CD14-positive monocyte (primary cell): ENCODE results near the gene ZNF433. TPM values are rescaled to one million over a fixed set of nuclear protein-coding genes. Genes with fewer than 3 reads are reported as not detected.

Experiments used
- DNase-seq, 3 donors: peaks; one replicate each; pipeline ENCODE4 v3.0.0-alpha.2; 2011 to 2022
- H2AFZ ChIP-seq: 2 replicates; pipeline ENCODE4 v1.6.0; 2012; ENCODE audit warnings: mild to moderate bottlenecking, low read depth, low read length, inconsistent platforms; ENCODE audit not compliant: insufficient read depth, poor library complexity, severe bottlenecking
- H3K27ac ChIP-seq, 2 donors: 1 replicate in 1 of 2; 2 replicates in 1 of 2; pipeline ENCODE4 v1.5.1; 2012 to 2013; ENCODE audit warnings: low read length in 2 of 2, control low read depth in 1 of 2, inconsistent platforms in 1 of 2, low read depth in 1 of 2, mild to moderate bottlenecking in 1 of 2
- H3K27me3 ChIP-seq, 2 donors: one replicate each; pipeline versions ENCODE4 v1.6.0 to v1.6.1; 2011 to 2013; ENCODE audit warnings: low read length in 2 of 2; ENCODE audit not compliant: control insufficient read depth in 2 of 2, insufficient read depth in 2 of 2
- H3K36me3 ChIP-seq, 2 donors: replicated peaks in 1 of 2; 1 replicate in 1 of 2; 2 replicates in 1 of 2; pipeline versions ENCODE4 v1.5.1 to v1.6.1; 2012 to 2013; ENCODE audit warnings: low read length in 2 of 2, control low read depth in 1 of 2, inconsistent platforms in 1 of 2, mild to moderate bottlenecking in 1 of 2; ENCODE audit not compliant: insufficient read depth in 2 of 2, control insufficient read depth in 1 of 2
- H3K4me1 ChIP-seq, 2 donors: 1 replicate in 1 of 2; 2 replicates in 1 of 2; pipeline versions ENCODE4 v1.5.1 to v1.6.1; 2012 to 2013; ENCODE audit warnings: low read length in 2 of 2, control low read depth in 1 of 2, inconsistent platforms in 1 of 2, mild to moderate bottlenecking in 1 of 2, moderate library complexity in 1 of 2; ENCODE audit not compliant: insufficient read depth in 2 of 2, control insufficient read depth in 1 of 2
- H3K4me2 ChIP-seq: replicated peaks from 2 replicates; pipeline ENCODE3; 2012; ENCODE audit warnings: low read length, moderate library complexity, mild to moderate bottlenecking; ENCODE audit not compliant: poor library complexity, severe bottlenecking; ENCODE audit errors: extremely low read depth
- H3K4me3 ChIP-seq, 3 experiments: fragments of 200-600 bp in 1 of 3; sonication (generic) in 1 of 3; replicated peaks in 1 of 3; 1 replicate in 2 of 3; 2 replicates in 1 of 3; pipeline ENCODE4 v1.5.1; 2011 to 2013; ENCODE audit warnings: low read length in 3 of 3, mild to moderate bottlenecking in 3 of 3, control low read depth in 2 of 3, low read depth in 2 of 3, inconsistent platforms in 1 of 3, moderate library complexity in 1 of 3
- H3K79me2 ChIP-seq: 2 replicates; pipeline ENCODE4 v1.6.0; 2012; ENCODE audit warnings: mild to moderate bottlenecking, control low read depth, inconsistent platforms, low read length, moderate library complexity; ENCODE audit not compliant: insufficient read depth
- H3K9ac ChIP-seq: 2 replicates; pipeline ENCODE4 v1.6.0; 2017; ENCODE audit warnings: low read length, mild to moderate bottlenecking; ENCODE audit not compliant: insufficient read depth, poor library complexity, severe bottlenecking
- H3K9me3 ChIP-seq, 2 donors: replicated peaks in 1 of 2; 1 replicate in 1 of 2; 2 replicates in 1 of 2; pipeline versions ENCODE4 v1.5.1 to v1.6.1; 2012 to 2013; ENCODE audit warnings: low read length in 2 of 2, control low read depth in 1 of 2; ENCODE audit not compliant: control insufficient read depth in 1 of 2, insufficient read depth in 1 of 2
- H4K20me1 ChIP-seq: 2 replicates; pipeline ENCODE4 v1.6.0; 2012; ENCODE audit warnings: mild to moderate bottlenecking, low read length, control low read depth, moderate library complexity; ENCODE audit not compliant: insufficient read depth
- H3K27ac Mint-ChIP-seq, 7 donors: one replicate each; pipeline ENCODE4 v1.8.0; 2020; ENCODE audit warnings: mild to moderate bottlenecking in 7 of 7, mixed read lengths in 7 of 7, moderate library complexity in 6 of 7, inconsistent platforms in 2 of 7
- H3K27me3 Mint-ChIP-seq, 3 donors: one replicate each; pipeline ENCODE4 v1.8.0; 2021 to 2022; ENCODE audit warnings: low read depth in 3 of 3, mild to moderate bottlenecking in 3 of 3, mixed read lengths in 3 of 3, moderate library complexity in 3 of 3, inconsistent platforms in 1 of 3
- H3K36me3 Mint-ChIP-seq, 2 donors: one replicate each; pipeline ENCODE4 v1.8.0; 2020; ENCODE audit warnings: mixed read lengths in 2 of 2, inconsistent platforms in 1 of 2, mild to moderate bottlenecking in 1 of 2
- H3K4me1 Mint-ChIP-seq: one replicate; pipeline ENCODE4 v1.8.0; 2020; ENCODE audit warnings: mild to moderate bottlenecking, mixed read lengths
- H3K4me3 Mint-ChIP-seq, 2 donors: one replicate each; pipeline ENCODE4 v1.8.0; 2020; ENCODE audit warnings: mild to moderate bottlenecking in 2 of 2, mixed read lengths in 2 of 2, moderate library complexity in 1 of 2
- H3K9me3 Mint-ChIP-seq, 7 donors: one replicate each; pipeline ENCODE4 v1.8.0; 2020 to 2022; ENCODE audit warnings: mixed read lengths in 7 of 7, mild to moderate bottlenecking in 6 of 7, moderate library complexity in 6 of 7, inconsistent platforms in 2 of 7
- WGBS: methylation state at CpG from one replicate; pipeline ENCODE4 v1.1.5; 2013; ENCODE audit warnings: missing lambda C conversion rate; ENCODE audit not compliant: insufficient coverage; 5-methylcytosine and 5-hydroxymethylcytosine counted together
- intact Hi-C, 2 donors: fragments of 100-400 bp; cut with micrococcal nuclease; formaldehyde crosslinking; loops; one replicate each; pipeline versions ENCODE4 v1.15.0 to v1.15.1; 2023
- polyA plus RNA-seq, 3 donors: library from polyadenylated mRNA; depleted of rRNA in 1 of 3; unstranded in 2 of 3; stranded (reverse) in 1 of 3; fragments of 300-500 nt in 2 of 3; fragments of >200 nt in 1 of 3; fragmentation: Illumina TruSeq in 2 of 3; gene quantifications; 1 replicate in 2 of 3; 2 replicates in 1 of 3; pipeline ENCODE4 v1.2.3, GENCODE V29; 2012 to 2021
- TF ChIP-seq, protein P1 (sequence below): fragments of 200-600 bp; IDR thresholded peaks from one replicate; pipeline ENCODE4 v1.8.0; 2022; ENCODE audit warnings: antibody characterized with exemption, mild to moderate bottlenecking

Gene ZNF433
- polyA plus RNA-seq, 3 donors = 0.50 to 1.1 (median 0.76) TPM

DNA sequence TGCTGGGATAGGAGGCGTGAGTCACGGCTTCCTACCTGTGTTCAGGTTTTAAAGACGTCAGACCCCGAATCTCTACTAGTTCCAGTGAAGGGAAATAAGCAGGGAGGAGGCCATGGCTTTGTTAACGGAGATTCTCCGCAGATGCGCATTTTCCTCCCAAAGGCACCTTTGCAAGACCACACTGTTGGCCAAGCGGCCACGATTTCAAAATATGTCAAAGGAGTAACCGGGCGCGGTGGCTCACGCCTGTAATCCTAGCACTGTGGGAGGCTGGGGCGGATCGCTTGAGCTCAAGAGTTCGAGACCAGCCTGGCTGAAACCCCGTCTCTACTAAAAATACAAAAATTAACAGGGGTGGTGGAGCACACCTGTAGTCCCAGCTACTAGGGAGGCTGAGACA, 48.7 kb downstream of the ZNF433 start:
- Histone ChIP-seq H3K9ac (no peak overlapping the region), H2AFZ (no peak overlapping the region), H3K27me3 (no peaks in the 10 kb centered on the region), H3K4me2 (peak overlapping the region; percentile 99), H3K4me3 (no peak overlapping the region), H3K9me3 (peaks cover 17 to 18% of the 10 kb centered on the region in 2 donors), H3K4me1 (peaks cover 9 to 13% of the 10 kb centered on the region in 2 donors), H3K27ac (no peak overlapping the region), H3K79me2 (peaks cover 34% of the 10 kb centered on the region), H4K20me1 (peaks cover 17% of the 10 kb centered on the region), H3K36me3 (peaks cover 0 to 4% of the 10 kb centered on the region in 2 donors)
- peaks cover 0 to 8% (median 2%) of the 10 kb centered on the region in 3 donors for H3K27me3 Mint-ChIP-seq
- no peak for DNase-seq
- 91% methylated on average over 9 of the region's 17 CpGs for WGBS
- peaks cover 3 to 32% (median 22%) of the 10 kb centered on the region in 7 donors for H3K9me3 Mint-ChIP-seq
- peak overlapping the region in 1 of 7 donors; percentile 43 for H3K27ac Mint-ChIP-seq
- H3K4me3 Mint-ChIP-seq = peak overlapping the region in 1 of 2 donors; percentile 12
- intact Hi-C loops = loop anchor here (1.0 to 10.0 kb wide), 6 partner anchors 21 to 189 kb away; partner anchors contain the start of genes ZNF440 (in 2 of the 2), ZNF763 (in 2 of the 2), ZNF491 (in 1 of the 2) and ZNF700 (in 1 of the 2)
- peaks cover 6 to 14% of the 10 kb centered on the region in 2 donors for H3K36me3 Mint-ChIP-seq
- TF ChIP-seq, protein P1, sequence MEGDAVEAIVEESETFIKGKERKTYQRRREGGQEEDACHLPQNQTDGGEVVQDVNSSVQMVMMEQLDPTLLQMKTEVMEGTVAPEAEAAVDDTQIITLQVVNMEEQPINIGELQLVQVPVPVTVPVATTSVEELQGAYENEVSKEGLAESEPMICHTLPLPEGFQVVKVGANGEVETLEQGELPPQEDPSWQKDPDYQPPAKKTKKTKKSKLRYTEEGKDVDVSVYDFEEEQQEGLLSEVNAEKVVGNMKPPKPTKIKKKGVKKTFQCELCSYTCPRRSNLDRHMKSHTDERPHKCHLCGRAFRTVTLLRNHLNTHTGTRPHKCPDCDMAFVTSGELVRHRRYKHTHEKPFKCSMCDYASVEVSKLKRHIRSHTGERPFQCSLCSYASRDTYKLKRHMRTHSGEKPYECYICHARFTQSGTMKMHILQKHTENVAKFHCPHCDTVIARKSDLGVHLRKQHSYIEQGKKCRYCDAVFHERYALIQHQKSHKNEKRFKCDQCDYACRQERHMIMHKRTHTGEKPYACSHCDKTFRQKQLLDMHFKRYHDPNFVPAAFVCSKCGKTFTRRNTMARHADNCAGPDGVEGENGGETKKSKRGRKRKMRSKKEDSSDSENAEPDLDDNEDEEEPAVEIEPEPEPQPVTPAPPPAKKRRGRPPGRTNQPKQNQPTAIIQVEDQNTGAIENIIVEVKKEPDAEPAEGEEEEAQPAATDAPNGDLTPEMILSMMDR = no peak
- H3K4me1 Mint-ChIP-seq = peaks cover 15% of the 10 kb centered on the region

DNA sequence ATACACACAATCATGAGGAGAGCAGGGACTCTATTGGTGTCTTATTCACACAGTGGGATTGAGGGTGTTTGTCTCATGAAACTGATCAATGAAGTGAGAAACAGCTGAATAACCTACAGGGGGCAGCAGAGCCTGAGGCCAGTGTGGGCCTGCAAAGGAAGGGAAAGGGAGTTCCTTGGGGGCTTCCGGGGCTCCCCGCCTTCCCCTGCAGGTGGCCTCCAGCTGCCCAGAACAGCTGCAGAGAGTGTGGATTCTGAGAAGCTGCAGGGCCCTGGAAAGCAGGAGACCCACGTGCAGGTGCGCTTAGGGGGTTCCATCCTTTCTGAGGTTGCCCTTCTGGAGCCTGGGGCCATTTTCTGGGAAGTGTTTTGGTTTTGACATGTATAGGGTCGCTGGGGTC, 50.5 kb downstream of the ZNF433 start:
- Mint-ChIP-seq H3K4me1 (peaks cover 12% of the 10 kb centered on the region), H3K4me3 (no peak overlapping the region), H3K36me3 (peaks cover 0 to 6% of the 10 kb centered on the region in 2 donors), H3K27ac (no peak overlapping the region), H3K9me3 (peaks cover 12 to 50% (median 39%) of the 10 kb centered on the region in 7 donors), H3K27me3 (peaks cover 0 to 8% (median 2%) of the 10 kb centered on the region in 3 donors)
- H3K9me3 ChIP-seq = peaks cover 35 to 36% of the 10 kb centered on the region in 2 donors
- intact Hi-C loops = loop anchor here (5.0 to 10.0 kb wide), 4 partner anchors 58 to 188 kb away; partner anchors contain the start of genes ZNF440 (in 2 of the 2), ZNF491 (in 1 of the 2) and ZNF700 (in 1 of the 2)
- H3K9ac ChIP-seq = no peak overlapping the region
- no peaks in the 10 kb centered on the region for H3K27me3 ChIP-seq
- 42% methylated on average over 5 of the region's 5 CpGs for WGBS
- no peak overlapping the region for H3K4me3 ChIP-seq
- no peak for DNase-seq
- TF ChIP-seq, protein P1 = peak; percentile 27
- no peak overlapping the region for H2AFZ ChIP-seq
- H3K79me2 ChIP-seq = peaks cover 17% of the 10 kb centered on the region
- no peak overlapping the region for H3K27ac ChIP-seq
- H3K36me3 ChIP-seq = no peaks in the 10 kb centered on the region
- peaks cover 9 to 13% of the 10 kb centered on the region in 2 donors for H3K4me1 ChIP-seq
- H4K20me1 ChIP-seq = peaks cover 11% of the 10 kb centered on the region
- H3K4me2 ChIP-seq = no peak overlapping the region
